Adrenal gland (tissue), 12 donors: Measurements from ENCODE around the gene PARD6G. TPM values are rescaled to one million over a fixed set of nuclear protein-coding genes. Genes with fewer than 3 reads are reported as not detected.

Source experiments
- DNase-seq, 7 donors: peaks; one replicate each; pipeline ENCODE4 v3.0.0-alpha.2; 2019 to 2020
- H3K27ac ChIP-seq, 5 donors: fragments of 200-600 bp; sonication (generic) in 4 of 5; 1 replicate in 3 of 5; 2 replicates in 2 of 5; pipeline versions ENCODE4 v1.5.1 to v1.8.0; 2016 to 2020; ENCODE audit warnings: mild to moderate bottlenecking in 1 of 5
- H3K27me3 ChIP-seq: fragments of 200-600 bp; 2 replicates; pipeline ENCODE4 v1.8.0; 2021
- H3K36me3 ChIP-seq, 2 donors: fragments of 200-600 bp; replicated peaks in 1 of 2; 1 replicate in 1 of 2; 2 replicates in 1 of 2; pipeline versions ENCODE4 v1.5.1 to v1.8.0; 2018 to 2022
- H3K4me1 ChIP-seq, 2 donors: fragments of 200-600 bp; replicated peaks in 1 of 2; 1 replicate in 1 of 2; 2 replicates in 1 of 2; pipeline versions ENCODE4 v1.5.1 to v1.8.0; 2018 to 2021
- H3K4me3 ChIP-seq, 4 donors: fragments of 200-600 bp; sonication (generic) in 3 of 4; one replicate each; pipeline ENCODE4 v1.5.1; 2016 to 2018
- H3K9me3 ChIP-seq, 3 donors: fragments of 200-600 bp; sonication (generic) in 1 of 3; replicated peaks in 1 of 3; 1 replicate in 2 of 3; 2 replicates in 1 of 3; pipeline versions ENCODE4 v1.5.1 to v1.8.0; 2016 to 2021
- POLR2A ChIP-seq, 2 donors: fragments of 450-650 bp; IDR thresholded peaks; one replicate each; pipeline ENCODE4 v1.6.1; 2017; ENCODE audit warnings: antibody characterized with exemption in 2 of 2, mild to moderate bottlenecking in 2 of 2, moderate library complexity in 1 of 2
- WGBS, 4 donors: extraction: QIAGEN DNeasy Blood & Tissue Kit in 2 of 4; methylation state at CpG; one replicate each; pipeline versions ENCODE4 v1.1.5 to v1.1.7; 2013 to 2017; 5-methylcytosine and 5-hydroxymethylcytosine counted together
- intact Hi-C, 2 donors: fragments of 100-400 bp; cut with DNase I; formaldehyde crosslinking; loops; one replicate each; pipeline versions ENCODE4 v1.14.1 to v1.15.0; 2022 to 2023
- polyA plus RNA-seq, 3 donors: library from polyadenylated mRNA; stranded (reverse); fragments of 200-250 nt in 2 of 3; fragments of 350-450 nt in 1 of 3; fragmentation: Illumina TruSeq in 1 of 3; extraction: RNeasy Lipid Tissue Mini Kit (QIAGEN cat#74804) in 1 of 3; gene quantifications; one replicate each; pipeline ENCODE4 v1.2.3, GENCODE V29; 2013 to 2014
- total RNA-seq, 9 donors: library from RNA; depleted of rRNA in 4 of 9; stranded (reverse); fragments of >200 nt in 4 of 9; fragments of 120-200 nt in 1 of 9; fragmentation: NEBNext Ultra II Directional in 1 of 9; extraction: Animal tissue kit (Norgen Biotek cat#: 25700) in 1 of 9; gene quantifications; one replicate each; pipeline versions ENCODE4 v1.1.0 to v1.2.4, GENCODE V29; 2013 to 2023
- TF ChIP-seq, protein P1 (sequence below), 6 experiments: fragments of 450-650 bp in 4 of 6; fragments of 200-600 bp in 2 of 6; sonication (generic) in 1 of 6; IDR thresholded peaks; 1 replicate in 5 of 6; 2 replicates in 1 of 6; pipeline versions ENCODE4 v1.5.1 to v1.8.0; 2016 to 2021; ENCODE audit warnings: antibody characterized with exemption in 6 of 6, mild to moderate bottlenecking in 2 of 6, moderate library complexity in 1 of 6
- donor health status: healthy with polysubstance abuse.
- donor health status: Bipolar disorder and iron deficiency.
- donor health status: DM: yes; HTN: yes; CAD: no.
- donor health status: DM: no; HTN: no; CAD: no.
- donor health status: DM: no; HTN: no; CAD: no.
- donor health status: DM: yes; HTN: yes; CAD: no.

PARD6G gene
- total and polyA plus RNA-seq, 12 donors: 0.95 to 4.3 (median 2.3) TPM

- Histone ChIP-seq H3K9me3 (no peaks in the 10 kb centered on the region), H3K4me3 (peak overlapping the region in 3 of 4 donors; percentile 25 to 90 (median 70)), H3K36me3 (no peaks in the 10 kb centered on the region), H3K4me1 (peaks cover 3 to 4% of the 10 kb centered on the region in 2 donors), H3K27ac (no peak overlapping the region), H3K27me3 (no peaks in the 10 kb centered on the region)
- 0 to 1% (median 1%) methylated on average over 16 to 106 of the region's 106 CpGs for WGBS, 4 donors
- DNase-seq: peak in 4 of 7 donors; percentile 13 to 33 (median 20)
- no peak for TF ChIP-seq POLR2A (IDR thresholded peaks at IDR 0.05)
- TF ChIP-seq, protein P1, sequence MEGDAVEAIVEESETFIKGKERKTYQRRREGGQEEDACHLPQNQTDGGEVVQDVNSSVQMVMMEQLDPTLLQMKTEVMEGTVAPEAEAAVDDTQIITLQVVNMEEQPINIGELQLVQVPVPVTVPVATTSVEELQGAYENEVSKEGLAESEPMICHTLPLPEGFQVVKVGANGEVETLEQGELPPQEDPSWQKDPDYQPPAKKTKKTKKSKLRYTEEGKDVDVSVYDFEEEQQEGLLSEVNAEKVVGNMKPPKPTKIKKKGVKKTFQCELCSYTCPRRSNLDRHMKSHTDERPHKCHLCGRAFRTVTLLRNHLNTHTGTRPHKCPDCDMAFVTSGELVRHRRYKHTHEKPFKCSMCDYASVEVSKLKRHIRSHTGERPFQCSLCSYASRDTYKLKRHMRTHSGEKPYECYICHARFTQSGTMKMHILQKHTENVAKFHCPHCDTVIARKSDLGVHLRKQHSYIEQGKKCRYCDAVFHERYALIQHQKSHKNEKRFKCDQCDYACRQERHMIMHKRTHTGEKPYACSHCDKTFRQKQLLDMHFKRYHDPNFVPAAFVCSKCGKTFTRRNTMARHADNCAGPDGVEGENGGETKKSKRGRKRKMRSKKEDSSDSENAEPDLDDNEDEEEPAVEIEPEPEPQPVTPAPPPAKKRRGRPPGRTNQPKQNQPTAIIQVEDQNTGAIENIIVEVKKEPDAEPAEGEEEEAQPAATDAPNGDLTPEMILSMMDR (IDR thresholded peaks at IDR 0.05): no peak
- intact Hi-C loops: no loop called here
These were observed 595 bp downstream of the PARD6G start for GRCh38 chr18:80246445-80247392.

DNA sequence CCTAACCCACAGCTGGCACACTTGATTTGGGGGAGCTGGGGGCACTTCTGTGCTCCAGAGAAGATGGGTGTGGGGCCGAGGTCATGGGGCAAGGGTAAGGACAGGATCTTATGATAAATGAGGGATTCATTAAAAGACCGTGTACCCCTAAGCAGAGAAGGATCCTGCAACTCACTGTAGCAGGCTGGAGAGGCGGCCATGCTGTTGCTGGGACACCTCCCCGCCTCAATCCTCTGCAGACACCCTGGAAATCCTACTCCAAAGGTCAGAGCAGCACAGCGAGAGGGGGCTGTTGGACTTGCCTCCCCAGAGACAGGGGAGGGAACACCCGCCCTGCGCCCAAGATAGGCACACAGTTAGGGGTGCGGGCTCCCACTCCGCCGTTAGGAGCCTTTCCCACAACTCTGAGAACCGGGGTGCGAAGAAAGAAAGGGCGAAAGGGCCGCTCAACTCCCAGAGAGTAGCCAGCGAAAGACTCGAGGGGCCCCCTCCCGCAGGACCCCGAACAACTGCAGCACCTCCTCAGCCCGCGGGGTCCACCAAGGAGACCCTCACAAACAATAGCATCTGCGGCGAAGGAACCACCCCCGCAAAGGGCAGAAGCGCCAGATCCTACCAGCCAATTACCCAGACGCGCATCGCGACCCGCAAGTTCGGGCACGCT, 1.4 kb downstream of the PARD6G start:
- peaks cover 3 to 4% of the 10 kb centered on the region in 2 donors for H3K4me1 ChIP-seq
- DNase-seq: no peak
- no peaks in the 10 kb centered on the region for H3K9me3 ChIP-seq
- H3K36me3 ChIP-seq: no peaks in the 10 kb centered on the region
- WGBS, 4 donors: 33 to 49% (median 41%) methylated on average over 15 to 31 of the region's 31 CpGs
- H3K4me3 ChIP-seq: peak overlapping the region in 2 of 4 donors; percentile 70 to 90
- no peaks in the 10 kb centered on the region for H3K27me3 ChIP-seq
- intact Hi-C loops: no loop called here
- TF ChIP-seq POLR2A (IDR thresholded peaks at IDR 0.05): no peak
- TF ChIP-seq, protein P1 (IDR thresholded peaks at IDR 0.05): no peak
- no peak overlapping the region for H3K27ac ChIP-seq

DNA sequence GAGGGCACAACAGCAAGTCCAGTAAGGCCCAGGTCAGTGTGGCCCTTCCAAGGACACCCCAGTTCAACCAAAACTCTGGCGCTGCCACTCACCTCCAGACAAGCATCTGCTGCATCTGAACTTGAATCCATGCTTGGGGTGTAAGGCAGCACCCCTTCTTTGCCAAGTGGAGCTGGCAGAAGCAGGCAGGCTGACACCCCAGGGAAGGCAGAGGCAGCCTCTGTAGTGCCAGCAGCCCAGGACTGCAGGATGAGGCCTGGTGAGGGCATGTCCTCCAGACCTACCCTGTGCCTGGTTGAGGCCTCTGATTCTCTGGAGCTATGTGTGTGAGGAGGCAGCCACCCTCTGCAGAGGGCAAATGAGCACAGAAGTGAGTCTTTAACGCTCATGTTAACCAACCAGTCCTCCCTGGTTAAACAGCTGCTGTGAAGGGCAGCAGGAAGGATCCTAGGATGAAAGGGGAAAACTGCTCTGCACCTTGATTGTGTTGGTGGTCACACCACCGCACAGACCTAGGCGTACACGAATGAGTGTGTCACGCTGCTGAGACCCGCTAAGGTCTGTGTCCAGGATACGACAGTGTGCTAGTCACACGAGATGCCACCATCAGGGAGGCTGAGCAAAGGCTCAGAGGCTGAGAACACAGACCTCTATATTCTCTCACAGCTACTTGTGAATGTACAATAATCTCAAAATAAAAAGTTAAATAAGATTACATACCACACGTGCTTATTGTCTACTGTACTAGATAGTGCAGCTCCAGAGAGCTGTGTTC, 2.2 kb downstream of the PARD6G start:
- Histone ChIP-seq H3K27ac (no peak overlapping the region), H3K27me3 (no peaks in the 10 kb centered on the region), H3K4me1 (peaks cover 3 to 4% of the 10 kb centered on the region in 2 donors), H3K9me3 (no peaks in the 10 kb centered on the region), H3K36me3 (no peaks in the 10 kb centered on the region), H3K4me3 (no peak overlapping the region)
- intact Hi-C loops: no loop called here
- 82 to 90% (median 86%) methylated on average over 8 to 10 of the region's 10 CpGs for WGBS, 4 donors
- no peak for DNase-seq
- TF ChIP-seq POLR2A (IDR thresholded peaks at IDR 0.05): no peak
- TF ChIP-seq, protein P1 (IDR thresholded peaks at IDR 0.05): no peak

GRCh38 chr18:80244167-80244566, 3.1 kb downstream of the PARD6G start:
- intact Hi-C loops: no loop called here
- Histone ChIP-seq H3K9me3 (no peaks in the 10 kb centered on the region), H3K27ac (no peak overlapping the region), H3K4me1 (peaks cover 3 to 4% of the 10 kb centered on the region in 2 donors), H3K4me3 (no peak overlapping the region), H3K36me3 (no peaks in the 10 kb centered on the region), H3K27me3 (no peaks in the 10 kb centered on the region)
- 81 to 84% (median 83%) methylated on average over 6 of the region's 6 CpGs for WGBS, 4 donors
- TF ChIP-seq, protein P1 (IDR thresholded peaks at IDR 0.05): no peak
- TF ChIP-seq POLR2A (IDR thresholded peaks at IDR 0.05): no peak
- DNase-seq: no peak
